Progenitor cell of endocrine pancreas (in vitro differentiated cells): ENCODE data around the gene TARP.

Experiments used
- DNase-seq: peaks from one replicate; pipeline ENCODE4 v3.0.0; 2021; ENCODE audit warnings: low spot score; ENCODE audit not compliant: unreplicated experiment
- H3K27ac Mint-ChIP-seq: 2 replicates; pipeline ENCODE4 v1.8.0; 2021; ENCODE audit warnings: mild to moderate bottlenecking, moderate library complexity, mixed read lengths
- H3K27me3 Mint-ChIP-seq: 2 replicates; pipeline ENCODE4 v1.8.0; 2021; ENCODE audit warnings: mixed read lengths
- H3K36me3 Mint-ChIP-seq: 2 replicates; pipeline ENCODE4 v1.8.0; 2022; ENCODE audit warnings: mixed read lengths; ENCODE audit not compliant: insufficient read depth
- H3K4me1 Mint-ChIP-seq: 2 replicates; pipeline ENCODE4 v1.8.0; 2021; ENCODE audit warnings: low read depth, mixed read lengths
- H3K4me3 Mint-ChIP-seq: 2 replicates; pipeline ENCODE4 v1.8.0; 2021; ENCODE audit warnings: low read depth, mild to moderate bottlenecking, moderate library complexity, mixed read lengths
- H3K9me3 Mint-ChIP-seq: 2 replicates; pipeline ENCODE4 v1.8.0; 2021; ENCODE audit warnings: low read depth, mixed read lengths
- CTCF ChIP-seq: fragments of 200-600 bp; sonication (generic); IDR thresholded peaks from one replicate; pipeline ENCODE4 v1.5.0; 2021; ENCODE audit warnings: antibody characterized with exemption, mild to moderate bottlenecking; ENCODE audit not compliant: unreplicated experiment

TARP gene

GRCh38 chr7:38303866-38304265 is 30.4 kb upstream of the TARP start:
- Mint-ChIP-seq H3K27me3 (peaks cover 6% of the 10 kb centered on the region), H3K4me1 (no peaks in the 10 kb centered on the region), H3K27ac (no peak overlapping the region), H3K4me3 (no peak overlapping the region), H3K36me3 (no peaks in the 10 kb centered on the region), H3K9me3 (no peaks in the 10 kb centered on the region)
- no peak for DNase-seq
- no peak for TF ChIP-seq CTCF

- TF ChIP-seq CTCF, result no peak
- H3K27me3 Mint-ChIP-seq, result peaks cover 6% of the 10 kb centered on the region
- H3K4me1 Mint-ChIP-seq, result no peaks in the 10 kb centered on the region
- H3K36me3 Mint-ChIP-seq, result no peaks in the 10 kb centered on the region
- no peak overlapping the region for H3K4me3 Mint-ChIP-seq
- H3K9me3 Mint-ChIP-seq, result no peaks in the 10 kb centered on the region
- no peak overlapping the region for H3K27ac Mint-ChIP-seq
- DNase-seq, result no peak
These were observed 26.7 kb upstream of the TARP start for GRCh38 chr7:38300175-38300574.

GRCh38 chr7:38299275-38299931 is 26.0 kb upstream of the TARP start:
- Mint-ChIP-seq H3K9me3 (no peaks in the 10 kb centered on the region), H3K4me1 (no peaks in the 10 kb centered on the region), H3K4me3 (no peak overlapping the region), H3K27ac (no peak overlapping the region), H3K36me3 (no peaks in the 10 kb centered on the region), H3K27me3 (peaks cover 4% of the 10 kb centered on the region)
- no peak for TF ChIP-seq CTCF
- DNase-seq, result no peak

- no peak for DNase-seq
- H3K27ac Mint-ChIP-seq, result no peak overlapping the region
- H3K27me3 Mint-ChIP-seq, result peaks cover 4% of the 10 kb centered on the region
- no peaks in the 10 kb centered on the region for H3K36me3 Mint-ChIP-seq
- H3K4me3 Mint-ChIP-seq, result no peak overlapping the region
- H3K9me3 Mint-ChIP-seq, result no peaks in the 10 kb centered on the region
- H3K4me1 Mint-ChIP-seq, result no peaks in the 10 kb centered on the region
- no peak for TF ChIP-seq CTCF
These were observed 22.8 kb upstream of the TARP start for GRCh38 chr7:38296059-38296857.

GRCh38 chr7:38294926-38295325 is 21.5 kb upstream of the TARP start:
- Mint-ChIP-seq H3K27ac (no peak overlapping the region), H3K4me1 (no peaks in the 10 kb centered on the region), H3K36me3 (no peaks in the 10 kb centered on the region), H3K4me3 (no peak overlapping the region), H3K27me3 (peaks cover 2% of the 10 kb centered on the region), H3K9me3 (no peaks in the 10 kb centered on the region)
- no peak for DNase-seq
- no peak for TF ChIP-seq CTCF
